ENCODE results near the gene KRT33A.
"Not testable (repeated sequence)": the region's sequence is repeated elsewhere in the genome, so short reads cannot be mapped to it uniquely, and the experiment has no call there.

The KRT33A gene

GRCh38 chr17:41386227-41386626 lies 35.6 kb upstream of the KRT33A start:
- no peak for TF ChIP-seq POLR2AphosphoS5 (IDR thresholded peaks at IDR 0.05; ENCODE audit: low read depth, low read length)
- TF ChIP-seq TAF1 (IDR thresholded peaks at IDR 0.05; ENCODE audit: borderline replicate concordance, low read depth, low read length), result no peak
- TF ChIP-seq POLR2A (IDR thresholded peaks at IDR 0.05; ENCODE audit: low read depth, low read length), result no peak
- FAIRE-seq, result no peak
- no peak for DNase-seq (ENCODE audit: insufficient read length)

- FAIRE-seq (no peak), DNase-seq (ENCODE audit: insufficient read length) (no peak)
- TF ChIP-seq POLR2AphosphoS5 (IDR thresholded peaks at IDR 0.05; ENCODE audit: low read depth, low read length) (no peak), POLR2A (IDR thresholded peaks at IDR 0.05; ENCODE audit: low read depth, low read length) (no peak), TAF1 (IDR thresholded peaks at IDR 0.05; ENCODE audit: borderline replicate concordance, low read depth, low read length) (no peak)
Observed at GRCh38 chr17:41383690-41384089, 33.1 kb upstream of the KRT33A start.

GRCh38 chr17:41382394-41382793 lies 31.8 kb upstream of the KRT33A start:
- no peak for TF ChIP-seq POLR2A (IDR thresholded peaks at IDR 0.05; ENCODE audit: low read depth, low read length)
- TF ChIP-seq POLR2AphosphoS5 (IDR thresholded peaks at IDR 0.05; ENCODE audit: low read depth, low read length), result no peak
- no peak for TF ChIP-seq TAF1 (IDR thresholded peaks at IDR 0.05; ENCODE audit: borderline replicate concordance, low read depth, low read length)

GRCh38 chr17:41381943-41382342 lies 31.3 kb upstream of the KRT33A start, which contains the start of gene KRT34:
Gene KRT34, minus strand, starts transcription at chr17:41382306. Its CDS starts 60 bp downstream, at chr17:41382246.
- not testable (repeated sequence) for FAIRE-seq; DNase-seq (ENCODE audit: insufficient read length)

More at GRCh38 chr17:41382394-41382793, 31.8 kb upstream of the KRT33A start:
- FAIRE-seq (no peak), DNase-seq (ENCODE audit: insufficient read length) (no peak)

GRCh38 chr17:41380091-41380490 lies 29.5 kb upstream of the KRT33A start:
- FAIRE-seq; DNase-seq (ENCODE audit: insufficient read length): not testable (repeated sequence)

GRCh38 chr17:41377546-41377945 lies 26.9 kb upstream of the KRT33A start:
- TF ChIP-seq TAF1 (IDR thresholded peaks at IDR 0.05; ENCODE audit: borderline replicate concordance, low read depth, low read length), result no peak
- no peak for TF ChIP-seq POLR2A (IDR thresholded peaks at IDR 0.05; ENCODE audit: low read depth, low read length)
- no peak for TF ChIP-seq POLR2AphosphoS5 (IDR thresholded peaks at IDR 0.05; ENCODE audit: low read depth, low read length)
- FAIRE-seq, result no peak
- no peak for DNase-seq (ENCODE audit: insufficient read length)

- no peak for FAIRE-seq
Observed at GRCh38 chr17:41369713-41370112, 19.1 kb upstream of the KRT33A start, which contains the start of gene KRT33B. Gene KRT33B, minus strand, starts transcription at chr17:41369813. Its CDS starts 63 bp downstream, at chr17:41369750.

GRCh38 chr17:41369023-41369422 lies 18.4 kb upstream of the KRT33A start:
- TF ChIP-seq POLR2A (IDR thresholded peaks at IDR 0.05; ENCODE audit: low read depth, low read length), result no peak
- no peak for TF ChIP-seq POLR2AphosphoS5 (IDR thresholded peaks at IDR 0.05; ENCODE audit: low read depth, low read length)
- TF ChIP-seq TAF1 (IDR thresholded peaks at IDR 0.05; ENCODE audit: borderline replicate concordance, low read depth, low read length), result no peak
- DNase-seq (ENCODE audit: insufficient read length) (no peak), FAIRE-seq (no peak)

More at GRCh38 chr17:41369713-41370112, 19.1 kb upstream of the KRT33A start, which contains the start of gene KRT33B:
- TF ChIP-seq TAF1 (IDR thresholded peaks at IDR 0.05; ENCODE audit: borderline replicate concordance, low read depth, low read length) (no peak), POLR2A (IDR thresholded peaks at IDR 0.05; ENCODE audit: low read depth, low read length) (no peak), POLR2AphosphoS5 (IDR thresholded peaks at IDR 0.05; ENCODE audit: low read depth, low read length) (no peak)
- no peak for DNase-seq (ENCODE audit: insufficient read length)

GRCh38 chr17:41367426-41368075 lies 16.9 kb upstream of the KRT33A start:
- DNase-seq (ENCODE audit: insufficient read length) (no peak), FAIRE-seq (no peak)
- TF ChIP-seq POLR2AphosphoS5 (IDR thresholded peaks at IDR 0.05; ENCODE audit: low read depth, low read length), result no peak
- TF ChIP-seq POLR2A (IDR thresholded peaks at IDR 0.05; ENCODE audit: low read depth, low read length), result no peak

- DNase-seq (ENCODE audit: insufficient read length) (no peak), FAIRE-seq (no peak)
- TF ChIP-seq TAF1 (IDR thresholded peaks at IDR 0.05; ENCODE audit: borderline replicate concordance, low read depth, low read length), result no peak
- no peak for TF ChIP-seq POLR2A (IDR thresholded peaks at IDR 0.05; ENCODE audit: low read depth, low read length)
- no peak for TF ChIP-seq POLR2AphosphoS5 (IDR thresholded peaks at IDR 0.05; ENCODE audit: low read depth, low read length)
Observed at GRCh38 chr17:41366070-41366469, 15.4 kb upstream of the KRT33A start.

GRCh38 chr17:41363881-41364280 lies 13.3 kb upstream of the KRT33A start:
- FAIRE-seq, result no peak
- TF ChIP-seq POLR2A (IDR thresholded peaks at IDR 0.05; ENCODE audit: low read depth, low read length) (no peak), POLR2AphosphoS5 (IDR thresholded peaks at IDR 0.05; ENCODE audit: low read depth, low read length) (no peak), TAF1 (IDR thresholded peaks at IDR 0.05; ENCODE audit: borderline replicate concordance, low read depth, low read length) (no peak)

GRCh38 chr17:41360296-41360995 lies 9.8 kb upstream of the KRT33A start:
- TF ChIP-seq POLR2A (IDR thresholded peaks at IDR 0.05; ENCODE audit: low read depth, low read length) (no peak), POLR2AphosphoS5 (IDR thresholded peaks at IDR 0.05; ENCODE audit: low read depth, low read length) (no peak), TAF1 (IDR thresholded peaks at IDR 0.05; ENCODE audit: borderline replicate concordance, low read depth, low read length) (no peak)
- DNase-seq (ENCODE audit: insufficient read length), result no peak
- FAIRE-seq, result no peak

More at GRCh38 chr17:41363881-41364280, 13.3 kb upstream of the KRT33A start:
- no peak for DNase-seq (ENCODE audit: insufficient read length)

All from GM12892 (cell line).